HG03442 (cell line): ENCODE measurements around the gene GEMIN4.
"Not testable (repeated sequence)": the region's sequence is repeated elsewhere in the genome, so short reads cannot be mapped to it uniquely, and the experiment has no call there.

Experiments used
- ATAC-seq: cut with Tn5 transposase; IDR thresholded peaks from one replicate; pipeline ENCODE4 v1.9.1; 2021; ENCODE audit warnings: mild to moderate bottlenecking, moderate library complexity; ENCODE audit not compliant: unreplicated experiment

GEMIN4 gene

DNA sequence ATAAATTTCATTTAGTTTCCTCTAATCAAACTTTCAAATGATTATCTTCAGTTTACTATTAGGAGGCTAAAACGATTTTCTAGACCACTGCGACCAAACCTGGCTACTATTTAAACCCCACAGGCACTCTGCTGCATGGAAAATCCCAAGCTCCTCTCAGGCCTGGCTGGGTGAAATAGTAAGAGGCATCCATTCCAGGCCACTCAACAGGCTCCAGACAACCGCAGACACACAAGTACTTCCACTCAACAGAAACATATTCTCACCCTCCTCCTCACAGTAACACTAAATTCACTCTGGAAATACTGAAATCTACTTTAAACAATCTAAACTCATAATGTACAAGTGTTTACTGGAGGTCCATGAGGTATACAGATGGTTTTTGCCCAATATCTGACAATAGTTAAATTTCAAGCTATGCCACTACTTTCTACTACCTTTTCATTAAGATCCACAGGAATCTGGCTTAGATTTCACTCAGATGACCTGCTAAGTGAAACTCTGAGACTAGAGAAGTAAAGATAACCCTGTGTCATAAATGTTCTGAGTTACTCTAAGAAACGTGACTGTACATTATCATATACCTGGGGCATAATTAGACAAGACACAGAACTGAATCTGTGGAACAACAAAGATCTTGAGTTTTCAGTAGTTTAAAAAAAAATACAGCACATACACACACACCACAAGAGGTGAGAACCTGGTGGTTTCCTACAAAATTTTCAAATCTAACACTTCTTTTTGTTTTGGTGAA lies 47.8 kb downstream of the GEMIN4 start:
- ATAC-seq, result no peak

DNA sequence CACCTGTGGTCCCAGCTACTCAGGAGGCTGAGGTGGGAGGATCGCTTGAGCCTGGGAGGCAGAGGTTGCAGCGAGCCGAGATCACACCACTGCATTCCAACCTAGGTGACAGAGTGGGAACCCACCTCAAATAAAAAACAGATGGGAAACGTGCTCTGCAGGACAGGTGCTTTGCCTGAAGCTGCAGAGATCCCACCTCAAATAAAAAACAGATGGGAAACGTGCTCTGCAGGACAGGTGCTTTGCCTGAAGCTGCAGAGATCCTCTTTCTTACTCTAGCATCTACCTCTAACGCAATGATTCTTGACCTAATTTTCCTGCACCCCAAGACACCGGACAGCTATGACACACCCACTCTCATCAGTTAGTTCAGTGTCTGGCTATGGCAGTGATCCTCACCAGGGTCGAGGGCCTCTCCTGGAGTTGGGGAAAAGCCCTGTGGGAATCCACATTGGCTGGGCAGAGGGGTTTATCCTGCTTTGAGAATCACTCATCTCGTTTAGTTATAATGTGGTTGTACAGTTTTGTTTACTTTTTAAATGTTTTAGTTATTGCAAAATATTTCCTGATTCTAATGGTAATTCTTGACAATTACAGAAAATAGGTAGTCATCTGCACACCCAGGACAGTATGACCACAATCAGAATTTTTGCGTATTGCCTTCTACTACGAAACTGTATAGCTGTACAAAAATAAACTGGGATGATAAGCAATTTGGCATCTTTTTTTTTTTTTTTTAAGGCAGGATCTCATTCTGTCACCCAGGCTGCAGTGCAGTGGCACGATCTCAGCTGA lies 48.8 kb downstream of the GEMIN4 start:
- ATAC-seq, result no peak

DNA sequence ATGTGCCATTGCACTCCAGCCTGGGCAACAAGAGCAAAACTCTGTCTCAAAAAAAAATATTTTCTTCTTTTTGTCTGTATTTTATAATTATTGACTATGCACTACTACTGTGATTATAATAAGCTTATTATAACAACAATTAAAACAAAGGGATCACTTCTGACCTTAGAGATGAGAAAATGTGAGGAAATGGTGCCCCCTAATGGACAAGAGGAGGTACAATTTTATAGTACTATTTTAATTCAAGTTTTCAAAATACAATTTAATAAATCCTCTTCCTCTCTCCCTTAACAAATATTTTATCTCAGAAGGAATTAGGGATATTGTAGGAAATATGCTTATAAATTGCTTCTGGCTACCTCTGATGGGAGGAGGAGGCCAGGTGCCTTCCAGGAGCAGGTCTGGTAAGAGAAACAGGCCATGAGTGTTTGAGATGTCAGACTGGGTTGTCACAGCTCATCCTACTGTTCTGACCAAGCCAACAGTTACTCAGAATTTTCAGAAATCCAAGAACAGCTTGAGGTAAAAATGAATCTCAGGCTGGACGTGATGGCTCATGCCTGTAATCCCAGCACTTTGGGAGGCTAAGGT lies 51.5 kb downstream of the GEMIN4 start:
- ATAC-seq, result no peak

DNA sequence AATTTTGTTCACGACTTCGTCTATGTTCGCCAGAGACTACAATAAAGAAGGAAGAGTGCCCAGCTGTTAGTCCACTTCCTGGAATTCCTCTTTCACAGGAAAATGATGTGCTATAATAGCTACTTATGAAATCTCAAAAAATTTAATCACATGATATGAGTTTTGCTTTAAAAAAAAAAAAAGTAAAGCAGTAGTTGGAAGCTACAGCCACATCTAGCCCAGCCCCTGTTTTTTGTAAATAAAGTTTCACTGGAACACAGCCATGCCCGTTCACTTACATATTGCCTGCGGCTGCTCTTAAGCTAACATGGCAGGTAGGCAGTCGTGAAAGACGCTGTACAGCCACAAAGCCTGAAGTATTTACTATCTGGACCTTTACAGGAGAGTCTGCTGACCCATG lies 52.7 kb downstream of the GEMIN4 start:
- ATAC-seq, result no peak

GRCh38 chr17:698096-698495 lies 54.0 kb downstream of the GEMIN4 start:
- not testable (repeated sequence) for ATAC-seq

DNA sequence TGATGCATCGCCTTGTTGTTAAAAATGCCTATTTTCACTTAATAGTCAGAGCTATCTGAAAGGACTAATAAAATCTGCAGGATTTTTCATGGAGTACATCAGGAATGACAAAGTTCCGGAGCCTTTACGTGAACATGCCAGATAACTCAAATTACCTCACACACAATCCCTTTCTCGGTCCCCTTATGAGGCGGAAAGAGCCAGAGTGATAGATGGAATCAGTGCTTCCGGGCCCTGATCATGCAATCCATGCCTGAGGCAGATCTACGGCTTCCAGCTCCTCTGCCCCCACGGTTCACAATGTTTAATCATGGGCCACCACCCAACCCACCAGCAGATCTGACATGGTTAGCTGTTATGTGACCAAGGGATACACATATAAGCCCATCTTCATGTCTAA lies 54.4 kb downstream of the GEMIN4 start:
- no peak for ATAC-seq

- no peak for ATAC-seq
Measured at GRCh38 chr17:696369-696768, 55.7 kb downstream of the GEMIN4 start.
